Heart right ventricle (tissue), 16 donors: ENCODE data around the gene KIF2C. TPM values are rescaled to one million over a fixed set of nuclear protein-coding genes. Genes with fewer than 3 reads are reported as not detected.
"Not testable (repeated sequence)": the region's sequence is repeated elsewhere in the genome, so short reads cannot be mapped to it uniquely, and the experiment has no call there.

ENCODE experiments used
- ATAC-seq, 8 donors: fragments of 200-7000 bp; cut with Tn5 transposase; one replicate each; pipeline ENCODE4 v1.9.1; 2020; ENCODE audit warnings: mild to moderate bottlenecking in 8 of 8, moderate library complexity in 8 of 8, moderate number of reproducible peaks in 1 of 8
- DNase-seq, 2 donors: peaks; one replicate each; pipeline ENCODE4 v3.0.0-alpha.2; 2020
- H3K27ac ChIP-seq, 10 donors: fragments of 200-600 bp; sonication (generic) in 2 of 10; one replicate each; pipeline versions ENCODE4 v1.5.0 to v1.8.0; 2020 to 2022; ENCODE audit warnings: mild to moderate bottlenecking in 3 of 10
- H3K27me3 ChIP-seq, 7 donors: fragments of 200-600 bp; one replicate each; pipeline ENCODE4 v1.8.0; 2021 to 2022; ENCODE audit warnings: mild to moderate bottlenecking in 2 of 7
- H3K36me3 ChIP-seq, 9 donors: fragments of 200-600 bp; sonication (generic) in 1 of 9; one replicate each; pipeline versions ENCODE4 v1.5.0 to v1.8.0; 2020 to 2022; ENCODE audit warnings: mild to moderate bottlenecking in 2 of 9
- H3K4me1 ChIP-seq, 9 donors: fragments of 200-600 bp; sonication (generic) in 1 of 9; one replicate each; pipeline versions ENCODE4 v1.5.0 to v1.8.0; 2020 to 2022; ENCODE audit warnings: mild to moderate bottlenecking in 4 of 9
- H3K4me3 ChIP-seq, 10 donors: fragments of 200-600 bp; sonication (generic) in 2 of 10; one replicate each; pipeline versions ENCODE4 v1.5.0 to v1.8.0; 2020 to 2022; ENCODE audit warnings: mild to moderate bottlenecking in 7 of 10, moderate library complexity in 2 of 10
- H3K9me3 ChIP-seq, 11 donors: fragments of 200-600 bp in 10 of 11; sonication (generic) in 2 of 11; one replicate each; pipeline versions ENCODE4 v1.5.0 to v1.8.0; 2013 to 2022; ENCODE audit warnings: mild to moderate bottlenecking in 2 of 11, control low read depth in 1 of 11, moderate library complexity in 1 of 11
- CTCF ChIP-seq, 9 donors: fragments of 200-600 bp; sonication (generic) in 2 of 9; IDR thresholded peaks; one replicate each; pipeline versions ENCODE4 v1.5.0 to v1.8.0; 2021 to 2022; ENCODE audit warnings: antibody characterized with exemption in 9 of 9, mild to moderate bottlenecking in 5 of 9, moderate library complexity in 1 of 9
- WGBS, 2 donors: extraction: QIAGEN DNeasy Blood & Tissue Kit; methylation state at CpG; one replicate each; pipeline ENCODE4 v1.1.7; 2013; ENCODE audit warnings: inconsistent platforms in 1 of 2; 5-methylcytosine and 5-hydroxymethylcytosine counted together
- intact Hi-C, 10 donors: fragments of 100-400 bp; cut with DNase I; formaldehyde crosslinking; loops; one replicate each; pipeline versions ENCODE4 v1.11.1 to v1.14.2; 2022
- polyA plus RNA-seq, 2 donors: library from polyadenylated mRNA; stranded (reverse); fragments of 200-250 nt; gene quantifications; one replicate each; pipeline ENCODE4 v1.2.3, GENCODE V29; 2013
- total RNA-seq, 10 donors: library from RNA; stranded (reverse); fragmentation: NEBNext Ultra II Directional in 3 of 10; extraction: Animal tissue kit (Norgen Biotek cat#: 25700) in 3 of 10; gene quantifications; one replicate each; pipeline versions ENCODE4 v1.2.1 to v1.2.4, GENCODE V29; 2021 to 2023
- donor health status: Arrhythmogenic right ventricular cardiomyopathy.
- donor health status: ischemic (EF 13 %, LVEDD 7.1; RV severe dilation, severe dysfunction).
- donor health status: healthy with polysubstance abuse.
- donor health status: DM: no; HTN: yes; CAD: no.
- donor health status: DM: no; HTN: no; CAD: no.
- donor health status: ischemic (EF 25% LVEDD 6.9; RV normal size, moderate dysfunction).
- donor health status: ischemic (EF 25% LVEDD 5.7; RV mildly dilated, moderate dysfunction).
- donor health status: healthy.
- donor health status: DM: yes; HTN: yes; CAD: no.
- donor health status: Ischemic cardiomyopathy.
- donor health status: ischemic (EF 35%, LVEDD 5.7; RV mildly dilated, moderate dysfunction).
- donor health status: nonischemic (EF 11% LVEDD 7.7; RV severe dilation, severe dysfunction).
- donor health status: DM: yes; HTN: yes; CAD: no.
- donor health status: PGD.
- donor health status: ischemic (EF 29% LVEDD 5.4; RV normal size, mild dysfunction).
- donor health status: nonischemic (EF 23%, LVEDD 6.1; RV moderate dilation, normal function).

The KIF2C gene
- total and polyA plus RNA-seq, 12 donors: 0.22 to 3.7 (median 1.2) TPM

- DNase-seq: no peak
- no peak overlapping the region for H3K27ac ChIP-seq
- no peak overlapping the region for H3K4me3 ChIP-seq
- intact Hi-C loops: loop anchor here in 7 of 10 donors (5.0 to 10.0 kb wide), 7 partner anchors 41 to 514 kb away; partner anchors contain the start of genes HECTD3 (in 3 of the 7) and UROD (in 3 of the 7)
- peaks cover 0 to 6% (median 4%) of the 10 kb centered on the region in 9 donors for H3K4me1 ChIP-seq
- no peak for ATAC-seq
- no peaks in the 10 kb centered on the region for H3K36me3 ChIP-seq
- H3K9me3 ChIP-seq: no peaks in the 10 kb centered on the region
- 63 to 71% methylated on average over 7 of the region's 7 CpGs for WGBS, 2 donors
- no peak for TF ChIP-seq CTCF (IDR thresholded peaks at IDR 0.05)
- H3K27me3 ChIP-seq: no peaks in the 10 kb centered on the region
Observed at GRCh38 chr1:44790968-44791801, 51.5 kb downstream of the KIF2C start.

- H3K36me3 ChIP-seq: no peaks in the 10 kb centered on the region
- H3K4me1 ChIP-seq: no peaks in the 10 kb centered on the region
- no peak for TF ChIP-seq CTCF (IDR thresholded peaks at IDR 0.05)
- intact Hi-C loops: loop anchor here in 7 of 10 donors (5.0 to 10.0 kb wide), 7 partner anchors 39 to 512 kb away; partner anchors contain the start of genes HECTD3 (in 3 of the 7) and UROD (in 3 of the 7)
- H3K27me3 ChIP-seq: no peaks in the 10 kb centered on the region
- no peak overlapping the region for H3K27ac ChIP-seq
- H3K9me3 ChIP-seq: no peaks in the 10 kb centered on the region
- ATAC-seq (peak in 1 of 8 donors; percentile 15), DNase-seq (no peak)
- WGBS, 2 donors: 93 to 94% methylated on average over 9 of the region's 9 CpGs
- no peak overlapping the region for H3K4me3 ChIP-seq
Observed at GRCh38 chr1:44792736-44793502, 53.3 kb downstream of the KIF2C start.

GRCh38 chr1:44797886-44798285 lies 58.2 kb downstream of the KIF2C start:
- peaks cover 9 to 30% (median 21%) of the 10 kb centered on the region in 9 donors for H3K4me1 ChIP-seq
- not testable (repeated sequence) for H3K4me3 ChIP-seq, H3K27ac ChIP-seq, H3K27me3 ChIP-seq, DNase-seq, H3K9me3 ChIP-seq, ATAC-seq, H3K36me3 ChIP-seq
- WGBS, 2 donors: 82 to 88% methylated on average over 8 of the region's 8 CpGs
- intact Hi-C loops: loop anchor here in 5 of 10 donors (2.0 to 10.0 kb wide), 6 partner anchors 23 to 507 kb away; partner anchors contain the start of genes HECTD3 (in 3 of the 5) and UROD (in 3 of the 5)

- Histone ChIP-seq H3K27me3 (no peaks in the 10 kb centered on the region), H3K27ac (peak overlapping the region in 8 of 10 donors; percentile 90 to 100 (median 96)), H3K4me1 (peaks cover 11 to 38% (median 30%) of the 10 kb centered on the region in 9 donors), H3K9me3 (no peaks in the 10 kb centered on the region), H3K36me3 (peaks cover 0 to 17% (median 12%) of the 10 kb centered on the region in 9 donors), H3K4me3 (no peak overlapping the region)
- DNase-seq (no peak), ATAC-seq (no peak)
- no peak for TF ChIP-seq CTCF (IDR thresholded peaks at IDR 0.05)
- intact Hi-C loops: loop anchor here in 5 of 10 donors (2.0 to 10.0 kb wide), 6 partner anchors 22 to 506 kb away; partner anchors contain the start of genes HECTD3 (in 3 of the 5) and UROD (in 3 of the 5)
- WGBS, 2 donors: 88 to 90% methylated on average over 10 of the region's 10 CpGs
Observed at GRCh38 chr1:44798481-44799365, 59.1 kb downstream of the KIF2C start.
